GM12878 (cell line): ENCODE measurements around the gene NOM1. TPM values are rescaled to one million over a fixed set of nuclear protein-coding genes. Genes with fewer than 3 reads are reported as not detected.

Source experiments
- ATAC-seq: fragments of 200-7000 bp; cut with Tn5 transposase; 3 replicates; pipeline ENCODE4 v1.9.1; 2020; ENCODE audit warnings: mild to moderate bottlenecking, moderate library complexity
- BruUV-seq: library from RNA; stranded (reverse); fragments of 400-500 nt; replicated peaks from 2 replicates; lab custom pipeline; 2021; lab: Mats Ljungman, UMichigan
- CTCF ChIA-PET: fragments of 300-600 bp; sonication (Branson Sonifier 250); formaldehyde crosslinking; extraction: SDS; loops from one replicate; lab custom pipeline; 2021; ENCODE audit warnings: inconsistent platforms; lab: Yijun Ruan, JAX
- POLR2A ChIA-PET: fragments of 350-600 bp; formaldehyde crosslinking; extraction: SDS; loops from one replicate; lab custom pipeline; 2021; ENCODE audit warnings: inconsistent platforms; lab: Charles Lee
- RAD21 ChIA-PET: fragments of 300-600 bp; sonication (Branson Sonifier 250); formaldehyde crosslinking; loops from one replicate; lab custom pipeline; 2023; ENCODE audit warnings: antibody characterized with exemption; ENCODE audit not compliant: unreplicated experiment; lab: Charles Lee
- SMC1A ChIA-PET: fragments of 300-600 bp; sonication (Branson Sonifier 250); formaldehyde crosslinking; loops from one replicate; lab custom pipeline; 2023; ENCODE audit not compliant: unreplicated experiment, uncharacterized antibody; lab: Charles Lee
- DNase-seq: peaks from one replicate; pipeline ENCODE4 v3.0.0-alpha.2; 2011; ENCODE audit warnings: low read depth, low spot score
- FAIRE-seq: peaks from 3 replicates; lab custom pipeline; 2011; peaks lifted over from hg19 to GRCh38; lab: Jason Lieb, UNC
- H2AFZ ChIP-seq: 2 replicates; pipeline ENCODE4 v1.6.0; 2011; ENCODE audit warnings: low read depth, low read length, control low read depth; ENCODE audit not compliant: control insufficient read depth
- H3K27ac ChIP-seq: 2 replicates; pipeline ENCODE4 v1.5.1; 2011; ENCODE audit warnings: control low read depth; ENCODE audit not compliant: control insufficient read depth, insufficient read depth
- H3K27me3 ChIP-seq, 2 experiments: replicated peaks in 1 of 2; 2 replicates each; pipeline versions ENCODE4 v1.6.0 to v1.6.1; 2011; ENCODE audit warnings: low read length in 1 of 2; ENCODE audit not compliant: control insufficient read depth in 2 of 2, insufficient read depth in 2 of 2
- H3K36me3 ChIP-seq, 2 experiments: 2 replicates each; pipeline ENCODE4 v1.5.1; 2011; ENCODE audit warnings: low read length in 1 of 2; ENCODE audit not compliant: control insufficient read depth in 2 of 2, insufficient read depth in 2 of 2
- H3K4me1 ChIP-seq: 2 replicates; pipeline ENCODE4 v1.6.1; 2011; ENCODE audit warnings: mild to moderate bottlenecking, low read length, moderate library complexity, mixed read lengths; ENCODE audit not compliant: control insufficient read depth, insufficient read depth
- H3K4me2 ChIP-seq: 2 replicates; pipeline ENCODE4 v1.6.0; 2011; ENCODE audit warnings: control low read depth; ENCODE audit not compliant: control insufficient read depth, insufficient read depth
- H3K4me3 ChIP-seq: fragments of 200-600 bp; sonication (generic); 2 replicates; pipeline ENCODE4 v1.5.1; 2016
- H3K79me2 ChIP-seq: 2 replicates; pipeline ENCODE4 v1.6.0; 2011; ENCODE audit warnings: low read length; ENCODE audit not compliant: control insufficient read depth, insufficient read depth
- H3K9ac ChIP-seq: 2 replicates; pipeline ENCODE4 v1.8.0; 2011; ENCODE audit warnings: low read length, control low read depth, mixed read lengths; ENCODE audit not compliant: control insufficient read depth, insufficient read depth
- H3K9me3 ChIP-seq: replicated peaks from 3 replicates; pipeline ENCODE4 v1.5.1; 2011; ENCODE audit warnings: mild to moderate bottlenecking, low read length; ENCODE audit not compliant: control insufficient read depth, insufficient read depth
- H4K20me1 ChIP-seq: 2 replicates; pipeline ENCODE4 v1.6.0; 2011; ENCODE audit not compliant: control insufficient read depth, insufficient read depth
- NFXL1 ChIP-seq: fragments of 450-650 bp; IDR thresholded peaks from 2 replicates; pipeline ENCODE4 v1.6.1; 2017; ENCODE audit warnings: antibody characterized with exemption, mild to moderate bottlenecking, borderline replicate concordance
- PAX5 ChIP-seq: IDR thresholded peaks from 2 replicates; pipeline ENCODE4 v1.6.1; 2011; ENCODE audit warnings: low read depth, low read length, borderline replicate concordance
- PML ChIP-seq: IDR thresholded peaks from 2 replicates; pipeline ENCODE4 v1.6.1; 2012; ENCODE audit warnings: low read length, inconsistent platforms
- RBBP5 ChIP-seq: fragments of 200-600 bp; sonication (generic); conservative IDR thresholded peaks from 2 replicates; pipeline ENCODE4 v1.6.1; 2016
- STAT1 ChIP-seq: fragments of 450-650 bp; conservative IDR thresholded peaks from 2 replicates; pipeline ENCODE4 v1.6.1; 2014; ENCODE audit warnings: antibody characterized with exemption, mild to moderate bottlenecking
- WGBS: methylation state at CpG from one replicate; pipeline ENCODE4 v1.1.6; 2016; ENCODE audit warnings: low lambda C conversion rate; ENCODE audit not compliant: insufficient replicate concordance, insufficient coverage; ENCODE audit errors: missing lambda C conversion rate; 5-methylcytosine and 5-hydroxymethylcytosine counted together
- in situ Hi-C: fragments of 300-500 bp; cut with MboI; formaldehyde crosslinking; loops from 9 replicates; pipeline ENCODE4 v1.14.3; 2018; ENCODE audit warnings: mixed read lengths
- intact Hi-C: fragments of 100-400 bp; cut with micrococcal nuclease; formaldehyde crosslinking; loops from one replicate; pipeline ENCODE4 v1.14.2; 2022; ENCODE audit not compliant: unreplicated experiment
- polyA plus RNA-seq, 11 experiments: library from polyadenylated mRNA; depleted of rRNA in 4 of 11; unstranded in 6 of 11; stranded (reverse) in 5 of 11; fragments of >200 nt; fragmentation: Nextera tagmentation in 4 of 11; fragmentation: Illumina TruSeq in 1 of 11; extraction: Ambion mirVana in 4 of 11; extraction: Trizol in 1 of 11; gene quantifications; 1 replicate in 1 of 11; 2 replicates in 10 of 11; pipeline versions ENCODE4 v1.2.1 to v1.2.3, GENCODE V29; 2011 to 2016; ENCODE audit warnings: inconsistent platforms in 2 of 11, missing spikeins in 2 of 11, low read depth in 1 of 11
- total RNA-seq, 4 experiments: library from RNA; depleted of rRNA in 3 of 4; stranded (reverse); fragments of >200 nt in 3 of 4; fragmentation: Illumina TruSeq in 1 of 4; extraction: Trizol in 1 of 4; gene quantifications; 2 replicates each; pipeline versions ENCODE4 v1.2.1 to v1.2.3, GENCODE V29; 2013 to 2021
- TF ChIP-seq, protein P1 (sequence below): IDR thresholded peaks from 2 replicates; pipeline ENCODE4 v1.6.1; 2011; ENCODE audit warnings: borderline replicate concordance, low read depth, mild to moderate bottlenecking, moderate library complexity, low read length; ENCODE audit not compliant: insufficient read depth, poor library complexity, severe bottlenecking

Gene NOM1
- total and polyA plus RNA-seq, 10 of the 15 experiments (the other 5 are each of a cell fraction or from before 2014, with no cell fraction given) = 2.9 to 21.3 (median 17.8) TPM

DNA sequence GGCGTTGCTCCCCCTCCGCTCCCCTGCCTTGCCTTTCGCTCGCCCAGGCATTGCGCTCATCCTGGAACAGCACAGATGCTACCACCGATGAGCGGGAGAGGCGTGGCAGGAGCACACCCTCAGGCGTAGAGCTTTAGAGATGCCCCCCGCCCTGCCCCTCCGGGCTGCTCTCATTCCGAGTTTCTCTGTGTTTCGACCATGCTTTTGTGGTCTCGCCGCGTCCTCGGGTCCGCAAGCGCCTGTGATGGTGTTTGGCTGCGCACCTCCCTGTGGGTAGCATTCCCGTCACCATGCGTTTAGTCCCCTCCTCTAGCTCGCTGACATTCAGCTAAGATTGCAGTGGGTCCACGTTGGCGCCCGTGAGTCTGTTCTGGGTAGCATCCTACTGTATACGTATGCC, 18.7 kb downstream of the NOM1 start:
- peaks cover 24 to 28% of the 10 kb centered on the region in 2 experiments for H3K36me3 ChIP-seq
- BruUV-seq = no TSS peak
- in situ Hi-C loops = loop anchor here (10.0 kb wide), 1 partner anchor 287 kb away; no protein-coding TSS in a partner anchor

More for the DNA sequence above, 18.7 kb downstream of the NOM1 start:
- no peak overlapping the region for H3K9ac ChIP-seq
- H3K4me2 ChIP-seq = no peak overlapping the region
- ChIA-PET CTCF (interaction anchor here (1.1 to 3.1 kb wide), 5 partner anchors 46 to 306 kb away, joined by 4 to 28 read pairs (median 4); no protein-coding TSS in a partner anchor), SMC1A (interaction anchor here (2.0 kb wide), 1 partner anchor 257 kb away, joined by 7 read pairs; no protein-coding TSS in a partner anchor)
- no peak overlapping the region for H3K4me3 ChIP-seq
- H3K9me3 ChIP-seq = no peaks in the 10 kb centered on the region
- WGBS = 98% methylated on average over 27 of the region's 27 CpGs
- H4K20me1 ChIP-seq = no peaks in the 10 kb centered on the region
- intact Hi-C loops = loop anchor here (2.0 kb wide), 1 partner anchor 305 kb away; no protein-coding TSS in a partner anchor
- H3K4me1 ChIP-seq = no peaks in the 10 kb centered on the region
- FAIRE-seq = no peak
- no peak overlapping the region for H2AFZ ChIP-seq
- TF ChIP-seq RBBP5 = no peak
- no peak for TF ChIP-seq PAX5
- TF ChIP-seq STAT1 = no peak
- no peak for TF ChIP-seq PML
- TF ChIP-seq NFXL1 = no peak
- TF ChIP-seq, protein P1, sequence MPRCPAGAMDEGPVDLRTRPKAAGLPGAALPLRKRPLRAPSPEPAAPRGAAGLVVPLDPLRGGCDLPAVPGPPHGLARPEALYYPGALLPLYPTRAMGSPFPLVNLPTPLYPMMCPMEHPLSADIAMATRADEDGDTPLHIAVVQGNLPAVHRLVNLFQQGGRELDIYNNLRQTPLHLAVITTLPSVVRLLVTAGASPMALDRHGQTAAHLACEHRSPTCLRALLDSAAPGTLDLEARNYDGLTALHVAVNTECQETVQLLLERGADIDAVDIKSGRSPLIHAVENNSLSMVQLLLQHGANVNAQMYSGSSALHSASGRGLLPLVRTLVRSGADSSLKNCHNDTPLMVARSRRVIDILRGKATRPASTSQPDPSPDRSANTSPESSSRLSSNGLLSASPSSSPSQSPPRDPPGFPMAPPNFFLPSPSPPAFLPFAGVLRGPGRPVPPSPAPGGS = no peak
- TF ChIP-seq, all 136 proteins: peak for 0
- POLR2A ChIA-PET = no interaction called here
- H3K79me2 ChIP-seq = no peaks in the 10 kb centered on the region
- ATAC-seq (no peak), DNase-seq (no peak)
- no peak overlapping the region for H3K27ac ChIP-seq
- RAD21 ChIA-PET = interaction anchor here (1.4 kb wide), 1 partner anchor 168 kb away, joined by 6 read pairs; no protein-coding TSS in a partner anchor
- no peaks in the 10 kb centered on the region for H3K27me3 ChIP-seq
